K562 (cell line): ENCODE measurements around the gene ARID3B. TPM values are rescaled to one million over a fixed set of nuclear protein-coding genes. Genes with fewer than 3 reads are reported as not detected.

ENCODE experiments used
- BCOR ChIP-seq: fragments of 450-650 bp; IDR thresholded peaks from 2 replicates; pipeline ENCODE4 v1.6.1; 2016
- CAMTA2 ChIP-seq: fragments of 250-450 bp; sonication (Bioruptor Pico); conservative IDR thresholded peaks from 2 replicates; pipeline ENCODE4 v1.5.1; 2022
- CREBBP ChIP-seq: IDR thresholded peaks from one replicate; pipeline ENCODE4 v1.6.1; 2012; ENCODE audit warnings: low read depth, mild to moderate bottlenecking, control low read depth, inconsistent platforms, low read length
- ESRRA ChIP-seq: fragments of 450-650 bp; IDR thresholded peaks from 2 replicates; pipeline ENCODE4 v1.6.1; 2014; ENCODE audit warnings: low read depth, mild to moderate bottlenecking, moderate library complexity, borderline replicate concordance
- FIP1L1 ChIP-seq: fragments of 200-400 bp; formaldehyde crosslinking; IDR thresholded peaks from 2 replicates; pipeline ENCODE4 v1.6.1; 2018; ENCODE audit warnings: mild to moderate bottlenecking, low read depth, low read length; ENCODE audit not compliant: poor library complexity, severe bottlenecking
- FOXJ3 ChIP-seq: sonication (generic); formaldehyde crosslinking; IDR thresholded peaks from 2 replicates; pipeline ENCODE4 v1.4.0; 2020; ENCODE audit warnings: mild to moderate bottlenecking, missing genetic modification reagents
- GTF2F1 ChIP-seq: IDR thresholded peaks from 2 replicates; pipeline ENCODE4 v1.6.1; 2011; ENCODE audit warnings: low read depth, low read length, improper control_type of control experiment
- HDAC1 ChIP-seq, 2 experiments: fragments of 450-650 bp; IDR thresholded peaks; 2 replicates each; pipeline ENCODE4 v1.6.1; 2016 to 2017; ENCODE audit warnings: inconsistent platforms in 1 of 2, mild to moderate bottlenecking in 1 of 2, moderate library complexity in 1 of 2
- KDM4B ChIP-seq, 2 experiments: fragments of 450-650 bp in 1 of 2; sonication (generic) in 1 of 2; IDR thresholded peaks; 2 replicates each; pipeline ENCODE4 v1.6.1; 2016 to 2017; ENCODE audit warnings: borderline replicate concordance in 2 of 2, antibody characterized with exemption in 1 of 2, low read depth in 1 of 2, mild to moderate bottlenecking in 1 of 2
- KHSRP ChIP-seq: fragments of 450-650 bp; IDR thresholded peaks from 2 replicates; pipeline ENCODE4 v1.6.1; 2017
- MEF2D ChIP-seq: conservative IDR thresholded peaks from 2 replicates; pipeline ENCODE4 v1.6.1; 2016; ENCODE audit warnings: low read depth, missing genetic modification characterization, missing compliant biosample characterization
- MTA3 ChIP-seq: fragments of 450-650 bp; formaldehyde crosslinking; IDR thresholded peaks from 2 replicates; pipeline ENCODE4 v1.6.1; 2017; ENCODE audit warnings: mild to moderate bottlenecking, borderline replicate concordance
- MYC ChIP-seq, 2 experiments: fragments of 250-450 bp in 1 of 2; sonication (Bioruptor Pico) in 1 of 2; IDR thresholded peaks; 2 replicates each; pipeline versions ENCODE4 v1.5.1 to v1.6.1; 2012 to 2021; ENCODE audit warnings: low read depth in 2 of 2, borderline replicate concordance in 1 of 2, improper control_type of control experiment in 1 of 2, low read length in 1 of 2, mild to moderate bottlenecking in 1 of 2, moderate library complexity in 1 of 2
- POLR2B ChIP-seq: fragments of 450-650 bp; IDR thresholded peaks from 2 replicates; pipeline ENCODE4 v1.6.1; 2018; ENCODE audit warnings: low read depth; ENCODE audit not compliant: partially characterized antibody
- SMAD3 ChIP-seq: fragments of 450-650 bp; formaldehyde crosslinking; conservative IDR thresholded peaks from 2 replicates; pipeline ENCODE4 v1.4.0; 2020; ENCODE audit warnings: mild to moderate bottlenecking
- SOX6 ChIP-seq: fragments of 450-650 bp; IDR thresholded peaks from 2 replicates; pipeline ENCODE4 v1.6.1; 2014; ENCODE audit warnings: mild to moderate bottlenecking
- STAT6 ChIP-seq: sonication (generic); formaldehyde crosslinking; IDR thresholded peaks from 2 replicates; pipeline ENCODE4 v1.8.1; 2023; ENCODE audit warnings: mild to moderate bottlenecking, missing genetic modification reagents
- ZBTB33 ChIP-seq: sonication (generic); formaldehyde crosslinking; IDR thresholded peaks from 2 replicates; pipeline ENCODE4 v1.8.1; 2023; ENCODE audit warnings: mild to moderate bottlenecking, missing genetic modification reagents
- ZNF274 ChIP-seq: IDR thresholded peaks from 2 replicates; pipeline ENCODE4 v1.6.1; 2011; ENCODE audit warnings: low read depth, mild to moderate bottlenecking, low read length, moderate library complexity, borderline replicate concordance
- ZNF347 ChIP-seq: fragments of 450-650 bp; formaldehyde crosslinking; IDR thresholded peaks from 2 replicates; pipeline ENCODE4 v1.4.0; 2020; ENCODE audit warnings: low read depth, mild to moderate bottlenecking, moderate library complexity
- polyA plus RNA-seq, 8 experiments: library from polyadenylated mRNA; depleted of rRNA in 4 of 8; stranded (reverse) in 5 of 8; unstranded in 3 of 8; fragments of >200 nt; fragmentation: Nextera tagmentation in 2 of 8; fragmentation: Illumina TruSeq in 1 of 8; extraction: Ambion mirVana in 2 of 8; extraction: Trizol in 1 of 8; gene quantifications; 2 replicates each; pipeline versions ENCODE4 v1.2.1 to v1.2.3, GENCODE V29; 2011 to 2014; ENCODE audit warnings: inconsistent platforms in 1 of 8, missing spikeins in 1 of 8
- total RNA-seq, 7 experiments: library from RNA; depleted of rRNA in 6 of 7; stranded (reverse); fragments of >200 nt in 6 of 7; fragmentation: Illumina TruSeq in 2 of 7; extraction: Trizol in 2 of 7; gene quantifications; 2 replicates each; pipeline versions ENCODE4 v1.2.1 to v1.2.3, GENCODE V29; 2011 to 2021; ENCODE audit warnings: low replicate concordance in 1 of 7

ARID3B gene
- total and polyA plus RNA-seq, 9 of the 15 experiments (the other 6 are each of a cell fraction or from before 2014, with no cell fraction given): 0.32 to 15.1 (median 7.1) TPM

- TF ChIP-seq KDM4B (IDR thresholded peaks at IDR 0.05; ENCODE audit: borderline replicate concordance in 2 of 2, low read depth in 1 of 2) (peak in 1 of 2 experiments; percentile 86; a peak in 2 of 4 replicates), ESRRA (peak; percentile 71; the same call in 1 of the 2 replicates), BCOR (no peak), HDAC1 (IDR thresholded peaks at IDR 0.05) (no peak; a peak in 1 of 4 replicates), CREBBP (no peak), KHSRP (no peak), GTF2F1 (peak; percentile 30; the same call in 1 of the 2 replicates), ZNF274 (no peak), STAT6 (peak; percentile 21; the same call in 1 of the 2 replicates), FOXJ3 (no peak), CAMTA2 (CRISPR knock-in tag) (no peak), SOX6 (peak; percentile 66), ZBTB33 (CRISPR knock-in tag) (peak; percentile 34; the same call in 1 of the 2 replicates), POLR2B (no peak), FIP1L1 (peak; percentile 41), MTA3 (peak; percentile 81), ZNF347 (CRISPR knock-in tag) (no peak), MEF2D (no peak), SMAD3 (CRISPR knock-in tag) (no peak), MYC (IDR thresholded peaks at IDR 0.05; ENCODE audit: low read depth, low read length) (peak; percentile 86), MYC (CRISPR knock-in tag; IDR thresholded peaks at IDR 0.05; ENCODE audit: borderline replicate concordance, low read depth) (no peak)
These were observed 74.7 kb downstream of the ARID3B start, which contains the start of gene CLK3 (continued) for GRCh38 chr15:74615508-74616365.
